ENCODE results near the gene CPXM2. TPM values are rescaled to one million over a fixed set of nuclear protein-coding genes. Genes with fewer than 3 reads are reported as not detected.

Gene CPXM2
- polyA plus RNA-seq, 3 donors: not detected

DNA sequence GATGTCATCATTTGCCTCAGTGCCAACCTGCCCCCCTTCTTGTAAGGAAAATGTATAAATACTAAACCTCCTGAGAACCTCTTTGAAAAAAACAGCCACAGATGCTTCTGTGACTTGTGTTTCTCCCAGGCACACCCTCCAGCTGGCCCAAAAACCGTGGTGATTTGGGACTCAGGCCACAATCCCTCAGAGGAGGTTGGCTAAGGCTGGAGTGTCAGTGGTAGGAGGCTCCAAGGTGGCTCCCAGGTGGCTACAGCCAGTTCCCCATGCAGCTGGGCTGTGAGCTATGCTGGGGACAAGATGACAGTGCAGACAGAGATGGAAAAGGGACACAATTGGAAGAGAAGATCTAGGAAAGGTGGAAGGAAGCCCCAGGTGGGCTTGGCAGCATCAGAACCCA, 104.7 kb downstream of the CPXM2 start:
- intact Hi-C loops (cut with micrococcal nuclease): no loop called here
- WGBS (ENCODE audit: insufficient coverage): 44% methylated on average over 1 of the region's 1 CpG
- no peak overlapping the region for H3K27ac ChIP-seq (ENCODE audit: low read depth in 1 of 2, low read length in 2 of 2)
- no peaks in the 10 kb centered on the region for H3K36me3 ChIP-seq (replicated peaks in 1 of 2; ENCODE audit: control insufficient read depth in 1 of 2, insufficient read depth in 2 of 2, low read length in 2 of 2)
- no peak overlapping the region for H2AFZ ChIP-seq (ENCODE audit: insufficient read depth, low read depth, low read length, poor library complexity, severe bottlenecking)
- Mint-ChIP-seq H3K9me3 (peaks cover 6 to 33% (median 11%) of the 10 kb centered on the region in 7 donors), H3K4me3 (no peak overlapping the region), H3K36me3 (no peaks in the 10 kb centered on the region), H3K27ac (no peak overlapping the region), H3K27me3 (ENCODE audit: low read depth in 3 of 3) (peaks cover 12 to 15% (median 15%) of the 10 kb centered on the region in 3 donors), H3K4me1 (no peaks in the 10 kb centered on the region)
- peaks cover 3 to 6% of the 10 kb centered on the region in 2 donors for H3K27me3 ChIP-seq (ENCODE audit: control insufficient read depth in 2 of 2, insufficient read depth in 2 of 2, low read length in 2 of 2)
- H3K4me2 ChIP-seq (replicated peaks; ENCODE audit: extremely low read depth, low read length, poor library complexity, severe bottlenecking): no peak overlapping the region
- no peaks in the 10 kb centered on the region for H4K20me1 ChIP-seq (ENCODE audit: insufficient read depth, low read length)
- H3K9ac ChIP-seq (ENCODE audit: insufficient read depth, low read length, poor library complexity, severe bottlenecking): no peak overlapping the region
- DNase-seq: no peak
- peaks cover 0 to 13% of the 10 kb centered on the region in 2 donors for H3K9me3 ChIP-seq (replicated peaks in 1 of 2; ENCODE audit: control insufficient read depth in 1 of 2, insufficient read depth in 1 of 2, low read length in 2 of 2)
- no peak overlapping the region for H3K4me3 ChIP-seq (replicated peaks in 1 of 3; ENCODE audit: low read depth in 2 of 3, low read length in 3 of 3)
- no peaks in the 10 kb centered on the region for H3K4me1 ChIP-seq (ENCODE audit: control insufficient read depth in 1 of 2, insufficient read depth in 2 of 2, low read length in 2 of 2)
- no peaks in the 10 kb centered on the region for H3K79me2 ChIP-seq (ENCODE audit: insufficient read depth, low read length)
- TF ChIP-seq, protein P1, sequence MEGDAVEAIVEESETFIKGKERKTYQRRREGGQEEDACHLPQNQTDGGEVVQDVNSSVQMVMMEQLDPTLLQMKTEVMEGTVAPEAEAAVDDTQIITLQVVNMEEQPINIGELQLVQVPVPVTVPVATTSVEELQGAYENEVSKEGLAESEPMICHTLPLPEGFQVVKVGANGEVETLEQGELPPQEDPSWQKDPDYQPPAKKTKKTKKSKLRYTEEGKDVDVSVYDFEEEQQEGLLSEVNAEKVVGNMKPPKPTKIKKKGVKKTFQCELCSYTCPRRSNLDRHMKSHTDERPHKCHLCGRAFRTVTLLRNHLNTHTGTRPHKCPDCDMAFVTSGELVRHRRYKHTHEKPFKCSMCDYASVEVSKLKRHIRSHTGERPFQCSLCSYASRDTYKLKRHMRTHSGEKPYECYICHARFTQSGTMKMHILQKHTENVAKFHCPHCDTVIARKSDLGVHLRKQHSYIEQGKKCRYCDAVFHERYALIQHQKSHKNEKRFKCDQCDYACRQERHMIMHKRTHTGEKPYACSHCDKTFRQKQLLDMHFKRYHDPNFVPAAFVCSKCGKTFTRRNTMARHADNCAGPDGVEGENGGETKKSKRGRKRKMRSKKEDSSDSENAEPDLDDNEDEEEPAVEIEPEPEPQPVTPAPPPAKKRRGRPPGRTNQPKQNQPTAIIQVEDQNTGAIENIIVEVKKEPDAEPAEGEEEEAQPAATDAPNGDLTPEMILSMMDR (IDR thresholded peaks at IDR 0.05): no peak

DNA sequence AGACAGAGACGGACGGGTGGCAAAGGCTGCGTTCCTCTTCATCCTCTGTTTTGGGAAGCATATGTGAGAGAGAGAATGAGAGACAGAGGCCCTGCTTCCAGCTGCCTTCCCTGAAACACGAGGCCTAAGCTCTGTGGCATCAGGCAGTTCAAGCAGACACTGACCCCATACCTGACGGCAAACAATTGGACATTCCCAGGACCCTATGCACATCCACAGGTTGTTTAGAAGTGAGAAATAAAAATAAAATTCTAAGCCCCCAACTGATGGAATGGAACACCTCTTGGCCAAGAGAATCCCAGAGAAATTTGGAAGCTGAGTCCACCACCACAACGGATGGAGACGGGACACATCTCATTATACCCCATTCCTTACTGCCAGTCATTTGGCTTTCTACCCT, 105.3 kb downstream of the CPXM2 start:
- intact Hi-C loops (cut with micrococcal nuclease): no loop called here
- 98% methylated on average over 5 of the region's 7 CpGs for WGBS (ENCODE audit: insufficient coverage)
- H3K27me3 ChIP-seq (ENCODE audit: control insufficient read depth in 2 of 2, insufficient read depth in 2 of 2, low read length in 2 of 2): peaks cover 3 to 6% of the 10 kb centered on the region in 2 donors

More for the DNA sequence above, 105.3 kb downstream of the CPXM2 start:
- H3K9me3 ChIP-seq (replicated peaks in 1 of 2; ENCODE audit: control insufficient read depth in 1 of 2, insufficient read depth in 1 of 2, low read length in 2 of 2): peaks cover 0 to 12% of the 10 kb centered on the region in 2 donors
- Mint-ChIP-seq H3K9me3 (peaks cover 6 to 27% (median 9%) of the 10 kb centered on the region in 7 donors), H3K27me3 (ENCODE audit: low read depth in 3 of 3) (peaks cover 16 to 19% (median 16%) of the 10 kb centered on the region in 3 donors), H3K36me3 (no peaks in the 10 kb centered on the region), H3K27ac (no peak overlapping the region), H3K4me1 (no peaks in the 10 kb centered on the region), H3K4me3 (no peak overlapping the region)
- H3K79me2 ChIP-seq (ENCODE audit: insufficient read depth, low read length): no peaks in the 10 kb centered on the region
- H3K36me3 ChIP-seq (replicated peaks in 1 of 2; ENCODE audit: control insufficient read depth in 1 of 2, insufficient read depth in 2 of 2, low read length in 2 of 2): no peaks in the 10 kb centered on the region
- no peaks in the 10 kb centered on the region for H4K20me1 ChIP-seq (ENCODE audit: insufficient read depth, low read length)
- no peaks in the 10 kb centered on the region for H3K4me1 ChIP-seq (ENCODE audit: control insufficient read depth in 1 of 2, insufficient read depth in 2 of 2, low read length in 2 of 2)
- H3K4me3 ChIP-seq (replicated peaks in 1 of 3; ENCODE audit: low read depth in 2 of 3, low read length in 3 of 3): no peak overlapping the region
- TF ChIP-seq, protein P1 (IDR thresholded peaks at IDR 0.05): no peak
- no peak overlapping the region for H3K9ac ChIP-seq (ENCODE audit: insufficient read depth, low read length, poor library complexity, severe bottlenecking)
- no peak overlapping the region for H2AFZ ChIP-seq (ENCODE audit: insufficient read depth, low read depth, low read length, poor library complexity, severe bottlenecking)
- no peak overlapping the region for H3K4me2 ChIP-seq (replicated peaks; ENCODE audit: extremely low read depth, low read length, poor library complexity, severe bottlenecking)
- DNase-seq: no peak
- no peak overlapping the region for H3K27ac ChIP-seq (ENCODE audit: low read depth in 1 of 2, low read length in 2 of 2)
